GM18498 (cell line): ENCODE measurements around the gene NRDE2.
"Not testable (repeated sequence)": the region's sequence is repeated elsewhere in the genome, so short reads cannot be mapped to it uniquely, and the experiment has no call there.

Experiments
- ATAC-seq: cut with Tn5 transposase; IDR thresholded peaks from one replicate; pipeline ENCODE4 v1.9.1; 2021; ENCODE audit warnings: mild to moderate bottlenecking, moderate library complexity; ENCODE audit not compliant: unreplicated experiment

Gene NRDE2

GRCh38 chr14:90342327-90342726, 10.6 kb upstream of the NRDE2 start:
- no peak for ATAC-seq

GRCh38 chr14:90341784-90342183, 10.0 kb upstream of the NRDE2 start:
- no peak for ATAC-seq

GRCh38 chr14:90341232-90341631, 9.5 kb upstream of the NRDE2 start:
- not testable (repeated sequence) for ATAC-seq

GRCh38 chr14:90336985-90337384, 5.2 kb upstream of the NRDE2 start:
- ATAC-seq = no peak

- no peak for ATAC-seq
These were observed 4.7 kb upstream of the NRDE2 start for GRCh38 chr14:90336401-90336800.

- ATAC-seq = no peak
These were observed 487 bp upstream of the NRDE2 start for GRCh38 chr14:90332271-90332584.

- no peak for ATAC-seq
These were observed 1.2 kb downstream of the NRDE2 start for GRCh38 chr14:90330203-90331196.

- no peak for ATAC-seq
These were observed 9.8 kb downstream of the NRDE2 start for GRCh38 chr14:90321891-90322290.

GRCh38 chr14:90319634-90320541, 11.9 kb downstream of the NRDE2 start:
- ATAC-seq = no peak

GRCh38 chr14:90319173-90319572, 12.6 kb downstream of the NRDE2 start:
- ATAC-seq = no peak

- no peak for ATAC-seq
These were observed 13.7 kb downstream of the NRDE2 start for GRCh38 chr14:90318016-90318415.

GRCh38 chr14:90317286-90317685, 14.5 kb downstream of the NRDE2 start:
- ATAC-seq = no peak

- no peak for ATAC-seq
These were observed 23.2 kb downstream of the NRDE2 start for GRCh38 chr14:90308561-90308960.

- ATAC-seq = no peak
These were observed 26.6 kb downstream of the NRDE2 start for GRCh38 chr14:90305176-90305601.

GRCh38 chr14:90304502-90304901, 27.2 kb downstream of the NRDE2 start:
- ATAC-seq = no peak

GRCh38 chr14:90303473-90303872, 28.3 kb downstream of the NRDE2 start:
- ATAC-seq = no peak

GRCh38 chr14:90302529-90303303, 29.0 kb downstream of the NRDE2 start:
- ATAC-seq = no peak

GRCh38 chr14:90301668-90302090, 30.1 kb downstream of the NRDE2 start:
- no peak for ATAC-seq

GRCh38 chr14:90301122-90301521, 30.6 kb downstream of the NRDE2 start:
- no peak for ATAC-seq

- no peak for ATAC-seq
These were observed 31.1 kb downstream of the NRDE2 start for GRCh38 chr14:90300611-90301047.

GRCh38 chr14:90299408-90299807, 32.3 kb downstream of the NRDE2 start:
- ATAC-seq = no peak
